Bronchial epithelial cell (primary cell): Measurements from ENCODE around the gene MRPL3. TPM values are rescaled to one million over a fixed set of nuclear protein-coding genes. Genes with fewer than 3 reads are reported as not detected.

ENCODE experiments used
- DNase-seq: peaks from one replicate; pipeline ENCODE4 v3.0.0-alpha.2; 2010; ENCODE audit warnings: low read depth
- FAIRE-seq: peaks from 2 replicates; lab custom pipeline; 2011; peaks lifted over from hg19 to GRCh38; lab: Jason Lieb, UNC
- H3K27me3 ChIP-seq: 2 replicates; pipeline ENCODE4 v1.5.1; 2011; ENCODE audit warnings: low read length; ENCODE audit not compliant: control insufficient read depth, insufficient read depth
- H3K36me3 ChIP-seq: 2 replicates; pipeline ENCODE4 v1.5.1; 2011; ENCODE audit warnings: low read length; ENCODE audit not compliant: control insufficient read depth, insufficient read depth
- H3K4me3 ChIP-seq: 2 replicates; pipeline ENCODE4 v1.5.1; 2011; ENCODE audit warnings: mild to moderate bottlenecking, low read depth, low read length, control low read depth
- total RNA-seq: library from RNA; depleted of rRNA; stranded (reverse); fragments of >200 nt; gene quantifications from 2 replicates; pipeline ENCODE4 v1.2.1, GENCODE V29; 2014
- TF ChIP-seq, protein P1 (sequence below): IDR thresholded peaks from 2 replicates; pipeline ENCODE4 v1.5.1; 2011; ENCODE audit warnings: mild to moderate bottlenecking, moderate library complexity, low read length, control low read depth, inconsistent platforms; ENCODE audit not compliant: insufficient read depth, severe bottlenecking

MRPL3 gene
- total RNA-seq, result 97.9 and 119 TPM in 2 replicates

DNA sequence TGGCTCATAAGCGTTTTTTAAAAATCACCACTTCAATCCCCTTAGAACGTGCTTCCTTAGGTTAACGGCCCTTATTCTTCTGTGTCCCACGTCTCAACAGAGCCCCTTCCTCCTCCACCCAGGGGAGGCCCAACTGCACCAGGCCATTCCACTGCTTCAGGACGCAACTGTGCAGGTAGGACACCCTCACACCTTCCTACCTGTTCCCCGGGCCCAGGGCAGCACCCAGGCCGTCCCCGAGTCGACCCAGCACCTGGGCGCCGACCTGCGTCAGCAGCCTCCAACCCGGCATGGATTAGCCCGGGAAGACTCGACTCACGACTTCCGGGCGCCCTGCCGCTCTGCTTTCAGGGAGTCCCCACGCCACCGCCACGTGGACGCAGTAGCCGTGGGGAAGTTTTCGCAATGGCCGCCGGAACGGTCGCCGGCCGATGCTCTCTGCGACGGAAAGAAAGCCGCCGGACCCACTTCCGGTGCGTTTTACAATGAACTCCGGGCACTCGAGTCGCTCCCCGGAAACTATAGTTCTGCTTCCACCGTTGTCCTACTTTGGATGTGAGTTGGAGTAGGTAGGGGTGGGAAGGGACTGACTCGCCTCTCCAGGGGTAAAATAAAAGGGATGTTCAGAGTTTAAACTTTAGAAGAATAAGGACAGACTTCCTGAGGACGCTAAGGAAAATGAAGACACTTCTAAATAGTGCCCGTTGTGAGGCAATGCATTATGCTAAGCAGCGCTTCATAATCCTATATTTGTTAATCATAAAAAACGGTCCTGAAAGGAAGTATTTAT, at the start of gene MRPL3:
MRPL3 (minus strand) TSS at position 442 of the 790 bp plus-strand sequence; CDS start at position 292, 150 bp downstream.
- no peaks in the 10 kb centered on the region for H3K27me3 ChIP-seq
- DNase-seq (peak; percentile 68), FAIRE-seq (no peak)
- TF ChIP-seq, protein P1, sequence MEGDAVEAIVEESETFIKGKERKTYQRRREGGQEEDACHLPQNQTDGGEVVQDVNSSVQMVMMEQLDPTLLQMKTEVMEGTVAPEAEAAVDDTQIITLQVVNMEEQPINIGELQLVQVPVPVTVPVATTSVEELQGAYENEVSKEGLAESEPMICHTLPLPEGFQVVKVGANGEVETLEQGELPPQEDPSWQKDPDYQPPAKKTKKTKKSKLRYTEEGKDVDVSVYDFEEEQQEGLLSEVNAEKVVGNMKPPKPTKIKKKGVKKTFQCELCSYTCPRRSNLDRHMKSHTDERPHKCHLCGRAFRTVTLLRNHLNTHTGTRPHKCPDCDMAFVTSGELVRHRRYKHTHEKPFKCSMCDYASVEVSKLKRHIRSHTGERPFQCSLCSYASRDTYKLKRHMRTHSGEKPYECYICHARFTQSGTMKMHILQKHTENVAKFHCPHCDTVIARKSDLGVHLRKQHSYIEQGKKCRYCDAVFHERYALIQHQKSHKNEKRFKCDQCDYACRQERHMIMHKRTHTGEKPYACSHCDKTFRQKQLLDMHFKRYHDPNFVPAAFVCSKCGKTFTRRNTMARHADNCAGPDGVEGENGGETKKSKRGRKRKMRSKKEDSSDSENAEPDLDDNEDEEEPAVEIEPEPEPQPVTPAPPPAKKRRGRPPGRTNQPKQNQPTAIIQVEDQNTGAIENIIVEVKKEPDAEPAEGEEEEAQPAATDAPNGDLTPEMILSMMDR, result no peak
- H3K36me3 ChIP-seq, result peaks cover 12% of the 10 kb centered on the region
- peak within 1 kb of the TSS; percentile 69 for H3K4me3 ChIP-seq

DNA sequence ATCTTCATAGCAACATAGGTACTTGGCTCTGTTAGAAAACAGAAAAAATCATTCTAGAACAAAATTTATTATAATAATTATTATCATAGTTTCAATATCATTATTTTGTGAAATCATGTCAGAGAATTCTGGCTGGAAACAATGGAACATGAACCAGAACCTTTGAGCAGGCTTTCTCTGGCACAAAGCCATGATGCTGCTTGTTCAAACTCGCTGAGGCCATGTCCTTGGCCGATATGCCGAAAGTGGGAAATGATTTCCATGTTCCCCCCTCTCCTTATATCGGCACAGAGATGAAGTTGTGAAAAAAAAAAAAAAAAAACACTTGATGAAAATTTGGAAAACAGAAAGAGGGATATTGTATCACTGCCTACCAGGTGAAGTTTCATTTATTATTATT, 49.0 kb upstream of the MRPL3 start:
- no peak for FAIRE-seq
- no peak overlapping the region for H3K4me3 ChIP-seq
- peak; percentile 14 for DNase-seq
- TF ChIP-seq, protein P1, result no peak
- H3K36me3 ChIP-seq, result no peaks in the 10 kb centered on the region
- H3K27me3 ChIP-seq, result no peaks in the 10 kb centered on the region

DNA sequence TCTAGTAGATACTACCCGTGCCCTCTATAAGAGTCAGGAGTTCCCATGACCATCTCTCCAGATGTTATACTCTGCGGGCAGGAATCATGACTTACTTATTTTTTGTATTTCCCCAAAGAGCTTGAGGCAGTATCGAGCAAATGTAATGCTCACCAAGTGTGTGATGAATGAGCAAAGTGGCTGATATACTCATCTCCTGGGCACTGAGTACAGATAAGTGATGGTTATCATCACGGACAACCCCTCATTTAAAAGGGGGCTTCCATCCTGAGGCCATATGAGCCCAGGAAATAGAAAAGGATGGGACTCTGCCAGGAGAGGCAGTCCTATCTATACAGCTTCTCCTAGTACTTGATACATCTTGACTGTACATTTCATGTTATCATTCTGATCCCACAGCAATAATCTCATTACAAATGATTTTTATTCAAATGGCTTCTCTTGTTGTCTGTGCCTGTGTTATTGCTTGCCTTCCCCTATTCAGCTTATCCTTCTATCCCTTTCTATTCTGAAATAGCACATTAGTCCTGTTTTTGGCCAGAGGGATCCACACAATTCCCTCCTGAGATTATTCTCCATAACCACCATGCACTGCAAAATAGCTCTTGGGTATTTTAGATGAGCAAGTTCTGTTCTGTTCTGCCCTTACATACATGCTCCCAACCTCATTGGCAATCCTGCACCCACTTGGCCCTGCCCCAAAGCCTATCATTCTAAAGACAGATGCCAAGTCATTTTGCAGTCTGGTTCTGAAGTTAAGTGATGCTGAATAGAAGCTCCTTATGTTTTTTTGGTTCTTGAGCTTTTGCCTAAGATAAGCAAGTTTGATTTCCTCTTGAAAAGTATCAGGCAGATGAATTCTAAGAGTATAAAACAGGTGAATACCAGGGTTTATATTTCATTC, 48.0 kb upstream of the MRPL3 start:
- H3K4me3 ChIP-seq, result no peak overlapping the region
- H3K36me3 ChIP-seq, result no peaks in the 10 kb centered on the region
- TF ChIP-seq, protein P1, result no peak
- no peak for FAIRE-seq
- DNase-seq, result no peak
- no peaks in the 10 kb centered on the region for H3K27me3 ChIP-seq

DNA sequence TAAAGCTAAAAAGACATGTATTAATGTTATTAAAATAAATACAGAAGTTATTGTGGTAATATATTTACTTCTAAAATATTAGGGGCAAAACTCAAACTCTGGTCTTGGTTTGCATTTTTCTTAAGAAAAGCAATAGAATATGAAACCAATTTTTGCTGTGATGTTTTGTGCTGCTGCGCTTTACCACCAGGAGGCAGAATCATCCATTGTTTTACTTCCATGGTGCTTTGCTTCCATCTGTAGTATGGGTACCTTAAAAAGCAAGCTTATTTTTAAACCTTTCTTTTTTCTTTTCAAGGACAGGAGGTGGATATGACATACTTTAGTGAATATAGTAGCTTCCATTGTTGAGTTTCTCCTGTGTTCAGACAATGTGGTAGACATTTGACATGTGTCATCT, 46.6 kb upstream of the MRPL3 start:
- Histone ChIP-seq H3K36me3 (no peaks in the 10 kb centered on the region), H3K4me3 (no peak overlapping the region), H3K27me3 (no peaks in the 10 kb centered on the region)
- DNase-seq (peak; percentile 13), FAIRE-seq (no peak)
- TF ChIP-seq, protein P1, result peak; percentile 31

DNA sequence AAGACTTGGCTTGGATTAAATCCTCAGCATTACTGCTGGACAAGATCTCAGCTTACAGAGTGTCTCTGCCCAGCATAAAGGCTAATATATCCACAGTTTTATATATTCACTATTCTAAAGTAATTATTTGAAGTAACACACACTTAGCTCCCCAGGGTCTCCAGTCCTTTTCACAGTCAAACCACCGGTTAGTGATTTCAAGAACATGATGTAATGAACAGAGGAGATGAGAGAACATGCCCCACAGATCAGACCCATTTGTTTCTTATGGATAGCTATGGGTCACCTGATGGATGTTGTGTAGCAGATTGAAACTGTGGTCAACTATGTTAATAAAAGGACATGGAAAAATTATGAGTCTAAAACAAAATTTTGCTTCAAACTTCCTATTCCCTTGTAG, 44.8 kb upstream of the MRPL3 start:
- H3K4me3 ChIP-seq, result no peak overlapping the region
- no peak for FAIRE-seq
- H3K27me3 ChIP-seq, result no peaks in the 10 kb centered on the region
- DNase-seq, result no peak
- TF ChIP-seq, protein P1, result no peak
- H3K36me3 ChIP-seq, result no peaks in the 10 kb centered on the region
